ENCODE measurements around the gene SNX19.

Gene SNX19

DNA sequence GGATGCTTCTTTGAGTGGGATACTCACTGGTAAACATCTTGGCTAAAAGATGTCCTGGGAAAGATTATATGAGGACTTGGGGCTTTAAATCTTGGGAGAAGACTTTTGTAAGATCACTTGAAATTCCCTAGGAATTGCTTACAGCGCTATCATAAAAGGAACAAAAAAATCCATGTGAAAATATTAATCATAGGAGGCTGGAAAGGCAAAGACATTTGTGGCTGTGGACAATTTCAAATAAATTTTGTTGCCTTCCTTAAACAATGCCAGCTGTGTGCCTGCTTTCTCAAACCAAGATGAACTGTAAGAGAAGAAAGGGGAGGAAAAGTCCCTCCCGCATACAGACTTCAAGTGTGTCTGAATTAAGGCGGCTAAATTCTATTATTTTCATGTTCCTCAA is 75.6 kb downstream of the SNX19 start:
- Histone ChIP-seq H4K20me1 (ENCODE audit: insufficient read depth, low read length) (no peaks in the 10 kb centered on the region), H3K27me3 (ENCODE audit: low read depth, low read length) (no peaks in the 10 kb centered on the region), H3K9me3 (ENCODE audit: insufficient read depth, low read length) (peaks cover 10% of the 10 kb centered on the region), H3K4me3 (ENCODE audit: low read length) (no peak overlapping the region; the same call in 1 of the 2 replicates), H3K79me2 (ENCODE audit: low read length) (no peaks in the 10 kb centered on the region), H2AFZ (ENCODE audit: low read depth, low read length) (peak overlapping the region; percentile 63), H3K4me2 (ENCODE audit: low read length) (peak overlapping the region; percentile 33; the same call in 1 of the 2 replicates), H3K4me1 (ENCODE audit: low read length) (peaks cover 10% of the 10 kb centered on the region; the same call in 1 of the 2 replicates), H3K27ac (ENCODE audit: low read length) (no peak overlapping the region), H3K36me3 (replicated peaks; ENCODE audit: low read depth, low read length) (no peaks in the 10 kb centered on the region), H3K9ac (ENCODE audit: low read length) (no peak overlapping the region)
- TF ChIP-seq EZH2phosphoT487 (IDR thresholded peaks at IDR 0.05; ENCODE audit: low read depth) = no peak
- TF ChIP-seq, protein P1, sequence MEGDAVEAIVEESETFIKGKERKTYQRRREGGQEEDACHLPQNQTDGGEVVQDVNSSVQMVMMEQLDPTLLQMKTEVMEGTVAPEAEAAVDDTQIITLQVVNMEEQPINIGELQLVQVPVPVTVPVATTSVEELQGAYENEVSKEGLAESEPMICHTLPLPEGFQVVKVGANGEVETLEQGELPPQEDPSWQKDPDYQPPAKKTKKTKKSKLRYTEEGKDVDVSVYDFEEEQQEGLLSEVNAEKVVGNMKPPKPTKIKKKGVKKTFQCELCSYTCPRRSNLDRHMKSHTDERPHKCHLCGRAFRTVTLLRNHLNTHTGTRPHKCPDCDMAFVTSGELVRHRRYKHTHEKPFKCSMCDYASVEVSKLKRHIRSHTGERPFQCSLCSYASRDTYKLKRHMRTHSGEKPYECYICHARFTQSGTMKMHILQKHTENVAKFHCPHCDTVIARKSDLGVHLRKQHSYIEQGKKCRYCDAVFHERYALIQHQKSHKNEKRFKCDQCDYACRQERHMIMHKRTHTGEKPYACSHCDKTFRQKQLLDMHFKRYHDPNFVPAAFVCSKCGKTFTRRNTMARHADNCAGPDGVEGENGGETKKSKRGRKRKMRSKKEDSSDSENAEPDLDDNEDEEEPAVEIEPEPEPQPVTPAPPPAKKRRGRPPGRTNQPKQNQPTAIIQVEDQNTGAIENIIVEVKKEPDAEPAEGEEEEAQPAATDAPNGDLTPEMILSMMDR (IDR thresholded peaks at IDR 0.05; ENCODE audit: low read depth, low read length) = no peak

DNA sequence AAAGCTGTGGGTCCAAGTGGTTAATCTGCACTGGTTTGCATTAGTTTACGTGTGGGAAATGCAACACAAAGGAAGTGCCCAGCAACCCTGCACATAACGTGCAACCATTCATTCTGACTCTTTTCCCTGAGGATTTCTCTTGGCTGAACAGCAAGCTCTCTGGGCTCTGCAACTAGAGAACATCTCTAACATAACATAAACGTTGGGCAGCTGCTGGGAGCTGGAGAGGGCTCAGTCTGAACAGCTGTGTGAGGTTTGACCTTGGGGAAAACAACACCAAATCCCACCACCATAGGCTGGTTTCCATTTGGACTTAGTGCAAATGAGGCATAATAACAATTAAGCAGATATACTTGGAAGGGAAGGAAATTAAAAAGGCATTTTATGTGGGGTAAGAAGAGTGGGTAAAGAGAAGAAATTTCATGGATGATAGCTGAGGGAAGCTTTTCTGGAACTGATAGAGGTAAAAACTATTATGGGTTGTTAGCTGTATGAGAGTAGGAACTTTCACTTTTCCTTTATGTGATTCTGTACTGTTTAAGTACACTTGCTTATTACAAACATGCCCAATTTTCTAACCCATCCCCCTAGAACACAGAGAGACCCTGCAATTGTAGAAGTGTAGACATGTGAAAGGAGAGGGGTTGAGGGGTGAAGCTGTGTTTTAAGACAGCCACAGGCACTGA is 76.2 kb downstream of the SNX19 start:
- Histone ChIP-seq H3K36me3 (replicated peaks; ENCODE audit: low read depth, low read length) (no peaks in the 10 kb centered on the region), H3K9ac (ENCODE audit: low read length) (no peak overlapping the region), H3K79me2 (ENCODE audit: low read length) (no peaks in the 10 kb centered on the region), H3K27ac (ENCODE audit: low read length) (no peak overlapping the region), H3K4me1 (ENCODE audit: low read length) (peaks cover 10% of the 10 kb centered on the region; the same call in 1 of the 2 replicates), H3K4me3 (ENCODE audit: low read length) (no peak overlapping the region; the same call in 1 of the 2 replicates), H3K9me3 (ENCODE audit: insufficient read depth, low read length) (peaks cover 10% of the 10 kb centered on the region), H4K20me1 (ENCODE audit: insufficient read depth, low read length) (no peaks in the 10 kb centered on the region), H3K4me2 (ENCODE audit: low read length) (peak overlapping the region; percentile 33; the same call in 1 of the 2 replicates), H3K27me3 (ENCODE audit: low read depth, low read length) (no peaks in the 10 kb centered on the region), H2AFZ (ENCODE audit: low read depth, low read length) (peak overlapping the region; percentile 63)
- no peak for TF ChIP-seq EZH2phosphoT487 (IDR thresholded peaks at IDR 0.05; ENCODE audit: low read depth)
- TF ChIP-seq, protein P1 (IDR thresholded peaks at IDR 0.05; ENCODE audit: low read depth, low read length) = no peak

DNA sequence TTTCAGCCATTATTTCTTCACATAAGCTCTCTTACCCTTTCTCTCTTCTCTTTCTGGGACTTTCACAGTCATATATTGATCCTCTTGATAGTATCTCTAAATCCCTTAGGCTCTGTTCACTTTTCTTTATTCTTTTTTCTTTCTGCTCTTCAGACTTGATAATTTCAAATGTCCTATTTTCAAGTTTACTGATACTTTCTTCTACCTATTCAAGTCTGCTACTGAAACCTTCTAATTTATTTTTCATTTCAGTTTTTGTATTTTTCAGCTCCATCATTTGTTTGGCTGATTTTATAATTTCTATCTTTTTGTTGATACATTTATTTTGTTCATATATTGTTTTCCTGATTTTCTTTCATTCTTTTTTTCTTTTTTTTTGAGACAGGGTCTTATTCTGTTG is 79.1 kb downstream of the SNX19 start:
- Histone ChIP-seq H3K4me3 (ENCODE audit: low read length) (no peak overlapping the region), H3K9ac (ENCODE audit: low read length) (no peak overlapping the region), H3K79me2 (ENCODE audit: low read length) (no peaks in the 10 kb centered on the region), H3K27me3 (ENCODE audit: low read depth, low read length) (no peaks in the 10 kb centered on the region), H3K36me3 (replicated peaks; ENCODE audit: low read depth, low read length) (no peaks in the 10 kb centered on the region), H3K4me1 (ENCODE audit: low read length) (peaks cover 30% of the 10 kb centered on the region), H2AFZ (ENCODE audit: low read depth, low read length) (no peak overlapping the region), H3K4me2 (ENCODE audit: low read length) (no peak overlapping the region), H4K20me1 (ENCODE audit: insufficient read depth, low read length) (no peaks in the 10 kb centered on the region), H3K9me3 (ENCODE audit: insufficient read depth, low read length) (peaks cover 10% of the 10 kb centered on the region), H3K27ac (ENCODE audit: low read length) (no peak overlapping the region)
- TF ChIP-seq, protein P1 (IDR thresholded peaks at IDR 0.05; ENCODE audit: low read depth, low read length) = no peak
- TF ChIP-seq EZH2phosphoT487 (IDR thresholded peaks at IDR 0.05; ENCODE audit: low read depth) = no peak

DNA sequence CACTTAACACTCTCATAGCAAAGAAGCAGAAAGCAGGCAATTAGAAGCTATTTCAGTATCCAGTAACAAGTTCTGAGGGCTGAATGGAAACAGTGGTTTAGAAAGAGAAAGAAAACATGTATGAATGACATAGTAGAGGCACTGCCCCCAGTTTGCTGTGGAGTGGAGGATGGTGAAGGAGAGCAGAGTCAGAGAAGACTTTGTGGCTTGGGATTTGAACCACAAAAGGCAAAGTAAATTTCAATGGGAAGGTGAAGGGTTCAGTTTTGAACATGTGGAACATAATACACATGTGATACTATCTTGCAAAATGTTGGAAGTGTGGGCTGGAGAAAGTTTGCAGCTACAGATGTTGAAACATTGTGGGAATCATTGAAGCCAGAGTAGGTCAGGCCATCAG is 81.4 kb downstream of the SNX19 start:
- TF ChIP-seq, protein P1 (IDR thresholded peaks at IDR 0.05; ENCODE audit: low read depth, low read length) = no peak
- no peak for TF ChIP-seq EZH2phosphoT487 (IDR thresholded peaks at IDR 0.05; ENCODE audit: low read depth)
- Histone ChIP-seq H3K4me2 (ENCODE audit: low read length) (no peak overlapping the region), H3K36me3 (replicated peaks; ENCODE audit: low read depth, low read length) (no peaks in the 10 kb centered on the region), H2AFZ (ENCODE audit: low read depth, low read length) (no peak overlapping the region), H3K9me3 (ENCODE audit: insufficient read depth, low read length) (peaks cover 10% of the 10 kb centered on the region), H3K79me2 (ENCODE audit: low read length) (no peaks in the 10 kb centered on the region), H3K27me3 (ENCODE audit: low read depth, low read length) (no peaks in the 10 kb centered on the region), H3K4me3 (ENCODE audit: low read length) (no peak overlapping the region), H4K20me1 (ENCODE audit: insufficient read depth, low read length) (no peaks in the 10 kb centered on the region), H3K4me1 (ENCODE audit: low read length) (peaks cover 42% of the 10 kb centered on the region), H3K9ac (ENCODE audit: low read length) (no peak overlapping the region), H3K27ac (ENCODE audit: low read length) (no peak overlapping the region)

Measured in OCI-LY3 (cell line).